ENCODE results near the gene DHRS7B.

DNA sequence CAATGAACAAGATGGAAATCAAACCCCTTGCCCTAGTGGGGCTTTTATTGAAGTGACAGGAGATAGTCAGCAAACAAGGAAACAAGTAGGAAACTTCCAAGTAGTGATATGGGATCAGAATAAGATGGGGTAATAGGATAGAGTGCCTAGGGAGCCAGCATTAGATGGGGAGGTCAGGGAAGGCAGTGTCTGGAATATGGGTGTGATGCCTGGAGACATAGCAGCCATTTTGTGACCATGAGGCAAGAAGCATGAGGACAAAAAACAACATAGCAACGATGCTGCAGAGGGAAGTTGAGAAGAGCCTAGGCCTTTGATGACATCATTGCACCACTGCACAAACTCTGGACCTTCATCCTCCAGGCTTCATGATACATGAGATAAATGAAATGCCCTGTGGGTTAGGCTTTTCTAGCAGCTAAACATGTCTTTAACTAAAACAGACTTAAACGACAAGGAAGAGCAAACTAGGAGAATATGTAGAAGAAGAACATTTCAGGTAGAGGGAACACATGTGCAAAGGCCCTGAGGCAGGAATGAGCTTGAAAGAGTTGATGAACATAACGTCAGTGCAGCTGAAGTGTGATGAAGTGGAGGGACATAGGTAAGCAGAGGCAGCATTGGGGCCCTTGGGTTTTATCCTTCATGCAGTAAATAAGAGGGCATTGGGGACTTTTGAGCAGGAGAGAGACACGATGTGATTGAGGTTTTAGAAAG lies 105.4 kb downstream of the DHRS7B start:
- TF ChIP-seq, protein P1, sequence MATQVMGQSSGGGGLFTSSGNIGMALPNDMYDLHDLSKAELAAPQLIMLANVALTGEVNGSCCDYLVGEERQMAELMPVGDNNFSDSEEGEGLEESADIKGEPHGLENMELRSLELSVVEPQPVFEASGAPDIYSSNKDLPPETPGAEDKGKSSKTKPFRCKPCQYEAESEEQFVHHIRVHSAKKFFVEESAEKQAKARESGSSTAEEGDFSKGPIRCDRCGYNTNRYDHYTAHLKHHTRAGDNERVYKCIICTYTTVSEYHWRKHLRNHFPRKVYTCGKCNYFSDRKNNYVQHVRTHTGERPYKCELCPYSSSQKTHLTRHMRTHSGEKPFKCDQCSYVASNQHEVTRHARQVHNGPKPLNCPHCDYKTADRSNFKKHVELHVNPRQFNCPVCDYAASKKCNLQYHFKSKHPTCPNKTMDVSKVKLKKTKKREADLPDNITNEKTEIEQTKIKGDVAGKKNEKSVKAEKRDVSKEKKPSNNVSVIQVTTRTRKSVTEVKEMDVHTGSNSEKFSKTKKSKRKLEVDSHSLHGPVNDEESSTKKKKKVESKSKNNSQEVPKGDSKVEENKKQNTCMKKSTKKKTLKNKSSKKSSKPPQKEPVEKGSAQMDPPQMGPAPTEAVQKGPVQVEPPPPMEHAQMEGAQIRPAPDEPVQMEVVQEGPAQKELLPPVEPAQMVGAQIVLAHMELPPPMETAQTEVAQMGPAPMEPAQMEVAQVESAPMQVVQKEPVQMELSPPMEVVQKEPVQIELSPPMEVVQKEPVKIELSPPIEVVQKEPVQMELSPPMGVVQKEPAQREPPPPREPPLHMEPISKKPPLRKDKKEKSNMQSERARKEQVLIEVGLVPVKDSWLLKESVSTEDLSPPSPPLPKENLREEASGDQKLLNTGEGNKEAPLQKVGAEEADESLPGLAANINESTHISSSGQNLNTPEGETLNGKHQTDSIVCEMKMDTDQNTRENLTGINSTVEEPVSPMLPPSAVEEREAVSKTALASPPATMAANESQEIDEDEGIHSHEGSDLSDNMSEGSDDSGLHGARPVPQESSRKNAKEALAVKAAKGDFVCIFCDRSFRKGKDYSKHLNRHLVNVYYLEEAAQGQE (IDR thresholded peaks at IDR 0.05; ENCODE audit: borderline replicate concordance), result no peak
- TF ChIP-seq, protein P2, sequence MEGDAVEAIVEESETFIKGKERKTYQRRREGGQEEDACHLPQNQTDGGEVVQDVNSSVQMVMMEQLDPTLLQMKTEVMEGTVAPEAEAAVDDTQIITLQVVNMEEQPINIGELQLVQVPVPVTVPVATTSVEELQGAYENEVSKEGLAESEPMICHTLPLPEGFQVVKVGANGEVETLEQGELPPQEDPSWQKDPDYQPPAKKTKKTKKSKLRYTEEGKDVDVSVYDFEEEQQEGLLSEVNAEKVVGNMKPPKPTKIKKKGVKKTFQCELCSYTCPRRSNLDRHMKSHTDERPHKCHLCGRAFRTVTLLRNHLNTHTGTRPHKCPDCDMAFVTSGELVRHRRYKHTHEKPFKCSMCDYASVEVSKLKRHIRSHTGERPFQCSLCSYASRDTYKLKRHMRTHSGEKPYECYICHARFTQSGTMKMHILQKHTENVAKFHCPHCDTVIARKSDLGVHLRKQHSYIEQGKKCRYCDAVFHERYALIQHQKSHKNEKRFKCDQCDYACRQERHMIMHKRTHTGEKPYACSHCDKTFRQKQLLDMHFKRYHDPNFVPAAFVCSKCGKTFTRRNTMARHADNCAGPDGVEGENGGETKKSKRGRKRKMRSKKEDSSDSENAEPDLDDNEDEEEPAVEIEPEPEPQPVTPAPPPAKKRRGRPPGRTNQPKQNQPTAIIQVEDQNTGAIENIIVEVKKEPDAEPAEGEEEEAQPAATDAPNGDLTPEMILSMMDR (IDR thresholded peaks at IDR 0.05; ENCODE audit: poor library complexity, severe bottlenecking), result no peak
- no peak for TF ChIP-seq RAD21 (conservative IDR thresholded peaks at IDR 0.05)
- TF ChIP-seq TAF1 (IDR thresholded peaks at IDR 0.05; ENCODE audit: low read depth), result no peak
